ENCODE results near the gene OSER1. TPM values are rescaled to one million over a fixed set of nuclear protein-coding genes. Genes with fewer than 3 reads are reported as not detected.

OSER1 gene
- total and polyA plus RNA-seq, 2 of the 8 experiments (the other 6 are each of a cell fraction or from before 2014, with no cell fraction given), result 24.5 to 31.8 TPM

DNA sequence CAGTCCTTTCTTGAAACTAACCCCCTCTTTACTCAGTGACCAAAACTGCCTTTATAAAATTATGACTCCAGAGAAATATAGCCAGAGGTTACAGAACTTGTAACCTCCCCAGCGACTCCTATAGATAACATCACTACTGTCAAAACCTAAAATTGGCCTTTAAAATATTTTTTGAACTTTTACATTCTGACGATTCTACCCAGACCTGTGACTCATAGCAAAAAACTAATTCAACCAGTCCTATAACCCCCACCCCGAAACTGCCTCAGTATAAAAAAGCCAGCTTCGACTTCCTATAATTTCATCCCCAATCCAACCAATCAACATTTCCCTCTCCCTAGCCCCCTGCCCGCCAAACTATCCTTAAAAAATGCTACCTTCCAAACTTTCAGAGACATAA lies 37.5 kb downstream of the OSER1 start:
- Histone ChIP-seq H3K36me3 (ENCODE audit: control insufficient read depth in 2 of 4, insufficient read depth in 4 of 4, low read length in 3 of 4) (no peaks in the 10 kb centered on the region), H3K4me3 (ENCODE audit: extremely low read depth in 1 of 4, insufficient read depth in 2 of 4, low read depth in 3 of 4, low read length in 4 of 4) (no peak overlapping the region), H2BK120ac (replicated peaks; ENCODE audit: low read depth, low read length) (no peak overlapping the region), H3K23ac (ENCODE audit: insufficient read length) (no peak overlapping the region), H3K79me2 (ENCODE audit: control insufficient read depth in 1 of 2, insufficient read depth in 2 of 2, low read length in 2 of 2) (no peaks in the 10 kb centered on the region), H3K9me3 (ENCODE audit: insufficient read depth in 2 of 2, low read depth in 1 of 2, low read length in 1 of 2) (no peaks in the 10 kb centered on the region), H3K4me2 (ENCODE audit: insufficient read depth in 1 of 2, low read depth in 2 of 2, low read length in 2 of 2) (no peak overlapping the region), H3K4me1 (replicated peaks in 1 of 4; ENCODE audit: control insufficient read depth in 3 of 4, insufficient read depth in 4 of 4, low read length in 3 of 4) (no peaks in the 10 kb centered on the region), H3K14ac (ENCODE audit: insufficient read length) (no peak overlapping the region), H2BK5ac (ENCODE audit: low read depth, low read length) (no peak overlapping the region), H2AFZ (ENCODE audit: low read length) (no peak overlapping the region), H4K91ac (replicated peaks; ENCODE audit: insufficient read length, low read length) (no peak overlapping the region), H4K5ac (ENCODE audit: insufficient read length, low read depth, low read length) (no peak overlapping the region), H3K9ac (replicated peaks in 1 of 4; ENCODE audit: extremely low read depth in 1 of 4, low read depth in 3 of 4, low read length in 3 of 4) (no peak overlapping the region), H3K4ac (replicated peaks; ENCODE audit: insufficient read length, low read depth, low read length) (no peak overlapping the region), H3K18ac (ENCODE audit: extremely low read depth, low read length) (no peak overlapping the region), H2BK20ac (ENCODE audit: low read length) (no peak overlapping the region), H2BK12ac (ENCODE audit: low read depth, low read length) (no peak overlapping the region), H2BK15ac (ENCODE audit: low read length) (no peak overlapping the region), H2AK5ac (ENCODE audit: low read depth, low read length) (no peak overlapping the region), H3K56ac (replicated peaks; ENCODE audit: insufficient read length, low read depth, low read length) (no peak overlapping the region), H3K27me3 (replicated peaks in 1 of 4; ENCODE audit: control insufficient read depth in 3 of 4, extremely low read depth in 1 of 4, insufficient read depth in 3 of 4, low read length in 3 of 4) (no peaks in the 10 kb centered on the region), H4K20me1 (replicated peaks in 1 of 2; ENCODE audit: control insufficient read depth in 1 of 2, insufficient read depth in 2 of 2, low read length in 2 of 2) (no peaks in the 10 kb centered on the region), H3K79me1 (ENCODE audit: low read depth, low read length) (no peaks in the 10 kb centered on the region), H4K8ac (ENCODE audit: extremely low read depth, insufficient read depth, low read length) (no peak overlapping the region), H3K27ac (ENCODE audit: low read depth, low read length) (no peak overlapping the region), H3K23me2 (ENCODE audit: low read depth, low read length) (no peaks in the 10 kb centered on the region; the same call in 1 of the 2 replicates)
- POLR2A ChIA-PET (ENCODE audit: partially characterized antibody), result no interaction called here
- no peak for DNase-seq (ENCODE audit: low read depth in 1 of 2, low spot score in 2 of 2)
- FAIRE-seq, result no peak
- no peak for TF ChIP-seq TAF1 (IDR thresholded peaks at IDR 0.05; ENCODE audit: low read depth, low read length)
- no peak for TF ChIP-seq RNF2 (IDR thresholded peaks at IDR 0.05; ENCODE audit: borderline replicate concordance, low read depth, low read length, missing control alignments, poor library complexity, severe bottlenecking)
- CTCF ChIA-PET (ENCODE audit: partially characterized antibody), result interaction anchor here (0.8 to 4.2 kb wide), 2 partner anchors 56 to 330 kb away, joined by 3 to 21 read pairs; no protein-coding TSS in a partner anchor
- WGBS, 2 experiments (ENCODE audit: extremely low coverage in 1 of 2, insufficient coverage in 1 of 2, insufficient read length in 1 of 2, insufficient replicate concordance in 2 of 2, low coverage in 1 of 2, low lambda C conversion rate in 2 of 2, missing lambda C conversion rate in 1 of 2), result 81 to 100% methylated on average over 2 to 5 of the region's 5 CpGs
